ENCODE data around the gene CEMIP. TPM values are rescaled to one million over a fixed set of nuclear protein-coding genes. Genes with fewer than 3 reads are reported as not detected.

CEMIP gene
- total and polyA plus RNA-seq, 12 donors = 0.01 to 1.9 (median 0.23) TPM; not detected in 1

DNA sequence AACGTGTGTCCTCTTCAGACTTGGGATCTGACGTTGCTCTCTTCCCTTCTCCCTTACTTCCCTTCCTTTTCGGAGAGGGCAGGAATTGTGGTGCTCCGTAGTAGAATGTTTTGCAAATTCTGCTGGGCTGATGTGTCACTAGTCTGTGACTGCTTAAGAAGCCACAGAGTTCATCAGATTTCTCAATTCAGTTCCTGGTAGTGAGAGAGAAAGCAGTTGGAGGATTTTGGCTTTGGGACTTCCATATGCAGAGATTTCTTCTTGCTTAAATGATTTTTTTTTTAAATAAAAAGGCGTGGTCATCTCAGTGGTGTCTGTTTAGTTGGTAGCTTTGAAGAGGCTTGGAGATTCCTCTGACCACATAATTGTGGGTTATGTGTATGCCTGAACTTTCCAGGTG is 10.1 kb downstream of the CEMIP start:
- DNase-seq = no peak
- H3K27ac ChIP-seq = no peak overlapping the region
- H3K9me3 ChIP-seq = no peaks in the 10 kb centered on the region
- TF ChIP-seq CTCF (IDR thresholded peaks at IDR 0.05) = no peak
- 54 to 66% methylated on average over 5 of the region's 5 CpGs for WGBS, 2 donors
- H3K4me1 ChIP-seq = peaks cover 0 to 14% (median 0%) of the 10 kb centered on the region in 9 donors
- no peak for ATAC-seq
- peaks cover 0 to 18% (median 14%) of the 10 kb centered on the region in 7 donors for H3K27me3 ChIP-seq
- intact Hi-C loops (cut with DNase I) = no loop called here
- no peaks in the 10 kb centered on the region for H3K36me3 ChIP-seq
- H3K4me3 ChIP-seq = no peak overlapping the region

DNA sequence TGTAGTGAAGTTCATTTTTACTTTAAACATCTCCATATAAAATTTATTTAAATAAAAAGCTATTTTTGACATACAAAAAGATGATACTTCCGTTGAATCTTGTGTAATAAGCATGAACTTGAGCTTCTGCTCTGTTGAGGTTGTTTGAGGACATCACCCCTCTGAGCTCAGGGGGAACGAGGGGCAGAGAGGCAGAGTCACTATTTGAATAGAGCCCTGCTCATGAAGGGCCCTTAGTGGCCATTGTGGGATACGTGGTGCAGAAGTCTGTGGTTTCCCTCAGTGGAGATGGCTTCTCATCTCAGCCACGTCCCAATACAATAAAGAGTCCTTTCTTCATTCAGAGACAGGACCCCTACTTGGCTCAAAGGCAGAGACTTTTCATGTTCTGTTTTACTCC is 10.6 kb downstream of the CEMIP start:
- DNase-seq (no peak), ATAC-seq (no peak)
- Histone ChIP-seq H3K27ac (no peak overlapping the region), H3K27me3 (peaks cover 0 to 18% (median 14%) of the 10 kb centered on the region in 7 donors), H3K4me3 (no peak overlapping the region), H3K36me3 (no peaks in the 10 kb centered on the region), H3K9me3 (no peaks in the 10 kb centered on the region), H3K4me1 (peaks cover 0 to 14% (median 0%) of the 10 kb centered on the region in 9 donors)
- TF ChIP-seq CTCF (IDR thresholded peaks at IDR 0.05) = no peak
- intact Hi-C loops (cut with DNase I) = loop anchor here in 2 of 10 donors (5.0 to 10.0 kb wide), 2 partner anchors 158 to 165 kb away; no protein-coding TSS in a partner anchor
- 79 to 80% methylated on average over 4 of the region's 4 CpGs for WGBS, 2 donors

DNA sequence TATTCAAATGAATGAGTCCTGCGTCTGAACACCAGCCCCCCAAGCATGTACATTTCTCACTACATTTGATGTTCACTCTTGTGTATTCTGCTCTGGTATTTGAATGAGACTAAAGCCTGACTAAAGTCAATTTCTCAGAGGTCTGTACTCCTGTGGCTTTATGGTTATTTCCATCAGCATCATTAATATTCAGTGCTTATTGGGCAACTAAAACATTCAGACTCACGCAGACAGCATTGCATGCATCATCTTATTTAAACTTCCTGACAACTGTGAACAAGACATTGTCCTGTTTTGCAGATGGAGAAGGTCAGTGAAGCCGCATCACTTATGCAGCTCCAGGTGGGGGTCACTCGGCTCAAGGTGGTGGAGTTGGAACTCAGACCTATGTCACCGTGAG is 11.1 kb downstream of the CEMIP start:
- H3K27ac ChIP-seq = no peak overlapping the region
- ATAC-seq = no peak
- intact Hi-C loops (cut with DNase I) = loop anchor here in 2 of 10 donors (5.0 to 10.0 kb wide), 2 partner anchors 157 to 165 kb away; no protein-coding TSS in a partner anchor
- no peak for DNase-seq
- H3K9me3 ChIP-seq = no peaks in the 10 kb centered on the region
- peaks cover 0 to 14% (median 0%) of the 10 kb centered on the region in 9 donors for H3K4me1 ChIP-seq
- WGBS, 2 donors = 90 to 94% methylated on average over 5 of the region's 5 CpGs
- H3K36me3 ChIP-seq = no peaks in the 10 kb centered on the region
- H3K27me3 ChIP-seq = peaks cover 0 to 18% (median 14%) of the 10 kb centered on the region in 7 donors
- H3K4me3 ChIP-seq = no peak overlapping the region
- no peak for TF ChIP-seq CTCF (IDR thresholded peaks at IDR 0.05)

GRCh38 chr15:80791004-80791403 is 11.8 kb downstream of the CEMIP start:
- H3K4me1 ChIP-seq = peaks cover 0 to 14% (median 0%) of the 10 kb centered on the region in 9 donors
- H3K36me3 ChIP-seq = no peaks in the 10 kb centered on the region
- peaks cover 0 to 18% (median 14%) of the 10 kb centered on the region in 7 donors for H3K27me3 ChIP-seq
- TF ChIP-seq CTCF (IDR thresholded peaks at IDR 0.05) = no peak
- H3K4me3 ChIP-seq = no peak overlapping the region
- H3K27ac ChIP-seq = no peak overlapping the region
- no peaks in the 10 kb centered on the region for H3K9me3 ChIP-seq
- WGBS, 2 donors = 84 to 92% methylated on average over 1 of the region's 1 CpG
- ATAC-seq (no peak), DNase-seq (no peak)
- intact Hi-C loops (cut with DNase I) = loop anchor here in 2 of 10 donors (5.0 to 10.0 kb wide), 2 partner anchors 156 to 164 kb away; no protein-coding TSS in a partner anchor

Measured in heart right ventricle (tissue), 16 donors.